ENCODE data around the gene ZNF804B.

ZNF804B gene

GRCh38 chr7:89311886-89312285, 552.4 kb downstream of the ZNF804B start:
- no peak for DNase-seq (ENCODE audit: low read depth)
- no peak for TF ChIP-seq CTCF (IDR thresholded peaks at IDR 0.05; ENCODE audit: low read depth, low read length, missing control alignments)
- in situ Hi-C loops (cut with HindIII; ENCODE audit: low sequenced_read_pairs): no loop called here
- H3K4me3 ChIP-seq (ENCODE audit: low read depth, low read length): no peak overlapping the region

GRCh38 chr7:89312551-89312950, 553.1 kb downstream of the ZNF804B start:
- in situ Hi-C loops (cut with HindIII; ENCODE audit: low sequenced_read_pairs): no loop called here
- no peak for TF ChIP-seq CTCF (IDR thresholded peaks at IDR 0.05; ENCODE audit: low read depth, low read length, missing control alignments)
- H3K4me3 ChIP-seq (ENCODE audit: low read depth, low read length): no peak overlapping the region
- no peak for DNase-seq (ENCODE audit: low read depth)

- in situ Hi-C loops (cut with HindIII; ENCODE audit: low sequenced_read_pairs): no loop called here
- no peak for TF ChIP-seq CTCF (IDR thresholded peaks at IDR 0.05; ENCODE audit: low read depth, low read length, missing control alignments)
- no peak overlapping the region for H3K4me3 ChIP-seq (ENCODE audit: low read depth, low read length)
- DNase-seq (ENCODE audit: low read depth): no peak
Measured at GRCh38 chr7:89316584-89317251, 557.2 kb downstream of the ZNF804B start.

GRCh38 chr7:89332026-89332425, 572.5 kb downstream of the ZNF804B start:
- H3K4me3 ChIP-seq (ENCODE audit: low read depth, low read length): no peak overlapping the region
- TF ChIP-seq CTCF (IDR thresholded peaks at IDR 0.05; ENCODE audit: low read depth, low read length, missing control alignments): no peak
- peak; percentile 11 for DNase-seq (ENCODE audit: low read depth)
- in situ Hi-C loops (cut with HindIII; ENCODE audit: low sequenced_read_pairs): no loop called here

GRCh38 chr7:89334797-89335196, 575.3 kb downstream of the ZNF804B start:
- TF ChIP-seq CTCF (IDR thresholded peaks at IDR 0.05; ENCODE audit: low read depth, low read length, missing control alignments): no peak

GRCh38 chr7:89335490-89335889, 576.0 kb downstream of the ZNF804B start:
- H3K4me3 ChIP-seq (ENCODE audit: low read depth, low read length): no peak overlapping the region
- in situ Hi-C loops (cut with HindIII; ENCODE audit: low sequenced_read_pairs): no loop called here
- no peak for TF ChIP-seq CTCF (IDR thresholded peaks at IDR 0.05; ENCODE audit: low read depth, low read length, missing control alignments)
- DNase-seq (ENCODE audit: low read depth): no peak

More at GRCh38 chr7:89334797-89335196, 575.3 kb downstream of the ZNF804B start:
- in situ Hi-C loops (cut with HindIII; ENCODE audit: low sequenced_read_pairs): no loop called here
- no peak for DNase-seq (ENCODE audit: low read depth)
- H3K4me3 ChIP-seq (ENCODE audit: low read depth, low read length): no peak overlapping the region

Data from astrocyte of the cerebellum (primary cell).